Left renal pelvis (tissue), 4 donors: Measurements from ENCODE around the gene TMEM185B. TPM values are rescaled to one million over a fixed set of nuclear protein-coding genes. Genes with fewer than 3 reads are reported as not detected.
A peak's percentile ranks its signal among the peaks of the same experiment; 100 is the strongest.

Experiments
- DNase-seq, 4 donors: peaks; one replicate each; pipeline ENCODE4 v3.0.0-alpha.2; 2013; ENCODE audit warnings: low read depth in 4 of 4, low spot score in 3 of 4
- polyA plus RNA-seq, 4 donors: library from polyadenylated mRNA; unstranded; fragments of 120-200 nt; gene quantifications; one replicate each; pipeline ENCODE4 v1.2.1, GENCODE V29; 2013; ENCODE audit not compliant: insufficient read length in 4 of 4

Gene TMEM185B
- polyA plus RNA-seq, 4 donors = 21.0 to 29.3 (median 24.3) TPM

- DNase-seq = peak; percentile 96 to 98 (median 98)
Measured at GRCh38 chr2:120252225-120253020, 29.2 kb upstream of the TMEM185B start, which contains the start of gene RALB. TSS of gene RALB (plus strand) at chr2:120252852. CDS start at chr2:120278665, 25,813 bp downstream.

GRCh38 chr2:120251880-120252224 lies 28.7 kb upstream of the TMEM185B start:
- DNase-seq = no peak

- DNase-seq = no peak
Measured at GRCh38 chr2:120251078-120251477, 27.9 kb upstream of the TMEM185B start.

- no peak for DNase-seq
Measured at GRCh38 chr2:120250640-120251039, 27.4 kb upstream of the TMEM185B start.

- DNase-seq = no peak
Measured at GRCh38 chr2:120247851-120248250, 24.7 kb upstream of the TMEM185B start.

- DNase-seq = no peak
Measured at GRCh38 chr2:120246546-120247300, 23.5 kb upstream of the TMEM185B start.

- peak in 2 of 4 donors; percentile 59 to 62 for DNase-seq
Measured at GRCh38 chr2:120245520-120246332, 22.5 kb upstream of the TMEM185B start.

GRCh38 chr2:120244656-120245519 lies 21.7 kb upstream of the TMEM185B start:
- no peak for DNase-seq

- DNase-seq = no peak
Measured at GRCh38 chr2:120243875-120244553, 20.8 kb upstream of the TMEM185B start.

GRCh38 chr2:120243211-120243610 lies 20.0 kb upstream of the TMEM185B start:
- DNase-seq = no peak

GRCh38 chr2:120241684-120242083 lies 18.5 kb upstream of the TMEM185B start:
- DNase-seq = no peak

- no peak for DNase-seq
Measured at GRCh38 chr2:120240901-120241429, 17.8 kb upstream of the TMEM185B start.

GRCh38 chr2:120239488-120240287 lies 16.5 kb upstream of the TMEM185B start:
- DNase-seq = no peak

- no peak for DNase-seq
Measured at GRCh38 chr2:120238728-120239487, 15.7 kb upstream of the TMEM185B start.

- DNase-seq = no peak
Measured at GRCh38 chr2:120237491-120237902, 14.3 kb upstream of the TMEM185B start.

GRCh38 chr2:120236791-120237190 lies 13.6 kb upstream of the TMEM185B start:
- no peak for DNase-seq

GRCh38 chr2:120236316-120236715 lies 13.1 kb upstream of the TMEM185B start:
- no peak for DNase-seq

- DNase-seq = no peak
Measured at GRCh38 chr2:120235681-120236080, 12.5 kb upstream of the TMEM185B start.
